Measurements from ENCODE around the gene FOXO1. TPM values are rescaled to one million over a fixed set of nuclear protein-coding genes. Genes with fewer than 3 reads are reported as not detected.

FOXO1 gene
- total and polyA plus RNA-seq, 2 of the 13 experiments (the other 11 are each of a cell fraction or from before 2014, with no cell fraction given): 8.1 to 13.1 TPM

- TF ChIP-seq DMTF1 (CRISPR knock-in tag; IDR thresholded peaks at IDR 0.05): no peak
- peak; percentile 52; the same call in 1 of the 2 replicates for TF ChIP-seq SMC3 (IDR thresholded peaks at IDR 0.05; ENCODE audit: low read length)
- TF ChIP-seq SMAD9 (CRISPR knock-in tag; IDR thresholded peaks at IDR 0.05): no peak
- TF ChIP-seq ZNF713 (CRISPR knock-in tag; IDR thresholded peaks at IDR 0.05): no peak
- TF ChIP-seq, protein P1, sequence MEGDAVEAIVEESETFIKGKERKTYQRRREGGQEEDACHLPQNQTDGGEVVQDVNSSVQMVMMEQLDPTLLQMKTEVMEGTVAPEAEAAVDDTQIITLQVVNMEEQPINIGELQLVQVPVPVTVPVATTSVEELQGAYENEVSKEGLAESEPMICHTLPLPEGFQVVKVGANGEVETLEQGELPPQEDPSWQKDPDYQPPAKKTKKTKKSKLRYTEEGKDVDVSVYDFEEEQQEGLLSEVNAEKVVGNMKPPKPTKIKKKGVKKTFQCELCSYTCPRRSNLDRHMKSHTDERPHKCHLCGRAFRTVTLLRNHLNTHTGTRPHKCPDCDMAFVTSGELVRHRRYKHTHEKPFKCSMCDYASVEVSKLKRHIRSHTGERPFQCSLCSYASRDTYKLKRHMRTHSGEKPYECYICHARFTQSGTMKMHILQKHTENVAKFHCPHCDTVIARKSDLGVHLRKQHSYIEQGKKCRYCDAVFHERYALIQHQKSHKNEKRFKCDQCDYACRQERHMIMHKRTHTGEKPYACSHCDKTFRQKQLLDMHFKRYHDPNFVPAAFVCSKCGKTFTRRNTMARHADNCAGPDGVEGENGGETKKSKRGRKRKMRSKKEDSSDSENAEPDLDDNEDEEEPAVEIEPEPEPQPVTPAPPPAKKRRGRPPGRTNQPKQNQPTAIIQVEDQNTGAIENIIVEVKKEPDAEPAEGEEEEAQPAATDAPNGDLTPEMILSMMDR (CRISPR knock-in tag; IDR thresholded peaks at IDR 0.05): peak; percentile 72
- no peak for TF ChIP-seq E2F2 (CRISPR knock-in tag; IDR thresholded peaks at IDR 0.05; ENCODE audit: borderline replicate concordance)
- TF ChIP-seq STAG1 (CRISPR knock-in tag; IDR thresholded peaks at IDR 0.05): peak; percentile 62
- no peak for TF ChIP-seq SATB2 (CRISPR knock-in tag; IDR thresholded peaks at IDR 0.05)
- peak; percentile 48; the same call in 1 of the 2 replicates for TF ChIP-seq TFAP4 (IDR thresholded peaks at IDR 0.05; ENCODE audit: borderline replicate concordance, low read depth)
- TF ChIP-seq, protein P2, sequence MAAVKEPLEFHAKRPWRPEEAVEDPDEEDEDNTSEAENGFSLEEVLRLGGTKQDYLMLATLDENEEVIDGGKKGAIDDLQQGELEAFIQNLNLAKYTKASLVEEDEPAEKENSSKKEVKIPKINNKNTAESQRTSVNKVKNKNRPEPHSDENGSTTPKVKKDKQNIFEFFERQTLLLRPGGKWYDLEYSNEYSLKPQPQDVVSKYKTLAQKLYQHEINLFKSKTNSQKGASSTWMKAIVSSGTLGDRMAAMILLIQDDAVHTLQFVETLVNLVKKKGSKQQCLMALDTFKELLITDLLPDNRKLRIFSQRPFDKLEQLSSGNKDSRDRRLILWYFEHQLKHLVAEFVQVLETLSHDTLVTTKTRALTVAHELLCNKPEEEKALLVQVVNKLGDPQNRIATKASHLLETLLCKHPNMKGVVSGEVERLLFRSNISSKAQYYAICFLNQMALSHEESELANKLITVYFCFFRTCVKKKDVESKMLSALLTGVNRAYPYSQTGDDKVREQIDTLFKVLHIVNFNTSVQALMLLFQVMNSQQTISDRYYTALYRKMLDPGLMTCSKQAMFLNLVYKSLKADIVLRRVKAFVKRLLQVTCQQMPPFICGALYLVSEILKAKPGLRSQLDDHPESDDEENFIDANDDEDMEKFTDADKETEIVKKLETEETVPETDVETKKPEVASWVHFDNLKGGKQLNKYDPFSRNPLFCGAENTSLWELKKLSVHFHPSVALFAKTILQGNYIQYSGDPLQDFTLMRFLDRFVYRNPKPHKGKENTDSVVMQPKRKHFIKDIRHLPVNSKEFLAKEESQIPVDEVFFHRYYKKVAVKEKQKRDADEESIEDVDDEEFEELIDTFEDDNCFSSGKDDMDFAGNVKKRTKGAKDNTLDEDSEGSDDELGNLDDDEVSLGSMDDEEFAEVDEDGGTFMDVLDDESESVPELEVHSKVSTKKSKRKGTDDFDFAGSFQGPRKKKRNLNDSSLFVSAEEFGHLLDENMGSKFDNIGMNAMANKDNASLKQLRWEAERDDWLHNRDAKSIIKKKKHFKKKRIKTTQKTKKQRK (IDR thresholded peaks at IDR 0.05; ENCODE audit: low read length): no peak
- 0 out of 2 replicates have a peak, but pooled peaks have one; percentile 28 for TF ChIP-seq GATAD2A (CRISPR knock-in tag; IDR thresholded peaks at IDR 0.05)
- no peak for TF ChIP-seq ZBTB1 (CRISPR knock-in tag; IDR thresholded peaks at IDR 0.05; ENCODE audit: borderline replicate concordance)
- TF ChIP-seq, protein P3, sequence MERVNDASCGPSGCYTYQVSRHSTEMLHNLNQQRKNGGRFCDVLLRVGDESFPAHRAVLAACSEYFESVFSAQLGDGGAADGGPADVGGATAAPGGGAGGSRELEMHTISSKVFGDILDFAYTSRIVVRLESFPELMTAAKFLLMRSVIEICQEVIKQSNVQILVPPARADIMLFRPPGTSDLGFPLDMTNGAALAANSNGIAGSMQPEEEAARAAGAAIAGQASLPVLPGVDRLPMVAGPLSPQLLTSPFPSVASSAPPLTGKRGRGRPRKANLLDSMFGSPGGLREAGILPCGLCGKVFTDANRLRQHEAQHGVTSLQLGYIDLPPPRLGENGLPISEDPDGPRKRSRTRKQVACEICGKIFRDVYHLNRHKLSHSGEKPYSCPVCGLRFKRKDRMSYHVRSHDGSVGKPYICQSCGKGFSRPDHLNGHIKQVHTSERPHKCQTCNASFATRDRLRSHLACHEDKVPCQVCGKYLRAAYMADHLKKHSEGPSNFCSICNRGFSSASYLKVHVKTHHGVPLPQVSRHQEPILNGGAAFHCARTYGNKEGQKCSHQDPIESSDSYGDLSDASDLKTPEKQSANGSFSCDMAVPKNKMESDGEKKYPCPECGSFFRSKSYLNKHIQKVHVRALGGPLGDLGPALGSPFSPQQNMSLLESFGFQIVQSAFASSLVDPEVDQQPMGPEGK (CRISPR knock-in tag; IDR thresholded peaks at IDR 0.05): peak; percentile 69
Measured at GRCh38 chr13:40668335-40668734, 1.9 kb upstream of the FOXO1 start (continued).
